SU-DHL-6 (cell line): ENCODE results near the gene NAV2.

Experiments
- H2AFZ ChIP-seq: fragments of 200-600 bp; sonication (generic); 2 replicates; pipeline ENCODE4 v1.6.1; 2014; ENCODE audit warnings: low read depth, mild to moderate bottlenecking, moderate library complexity, mixed read lengths, antibody characterized with exemption, low read length; ENCODE audit not compliant: severe bottlenecking
- H3F3A ChIP-seq: fragments of 200-600 bp; shearing (Covaris generic); 2 replicates; pipeline ENCODE4 v1.6.0; 2016; ENCODE audit warnings: antibody characterized with exemption, mild to moderate bottlenecking; ENCODE audit not compliant: insufficient read depth
- H3K27ac ChIP-seq: fragments of 200-600 bp; sonication (generic); 2 replicates; pipeline ENCODE4 v1.5.1; 2016; ENCODE audit warnings: low read depth, mild to moderate bottlenecking, low read length, moderate library complexity, mixed read lengths
- H3K27me3 ChIP-seq: fragments of 200-600 bp; sonication (generic), shearing (Covaris generic); 2 replicates; pipeline ENCODE4 v1.6.0; 2014; ENCODE audit warnings: mild to moderate bottlenecking, low read length
- H3K36me3 ChIP-seq: fragments of 200-600 bp; sonication (generic); 2 replicates; pipeline ENCODE4 v1.6.1; 2014; ENCODE audit warnings: mild to moderate bottlenecking, low read length, mixed read lengths
- H3K4me2 ChIP-seq: fragments of 300-600, 200-600 bp; shearing (Covaris generic), sonication (generic); 2 replicates; pipeline ENCODE4 v1.6.0; 2014; ENCODE audit warnings: low read length, low read depth, mild to moderate bottlenecking; ENCODE audit not compliant: poor library complexity, severe bottlenecking
- H3K4me3 ChIP-seq: fragments of 200-600 bp; sonication (generic); 2 replicates; pipeline ENCODE4 v1.5.1; 2014; ENCODE audit warnings: antibody characterized with exemption, low read length, mild to moderate bottlenecking, mixed read lengths; ENCODE audit not compliant: insufficient read depth, poor library complexity, severe bottlenecking
- H3K79me2 ChIP-seq: fragments of 200-600 bp; sonication (generic); 2 replicates; pipeline ENCODE4 v1.6.1; 2014; ENCODE audit warnings: mild to moderate bottlenecking, low read length, moderate library complexity; ENCODE audit not compliant: insufficient read depth
- H3K9ac ChIP-seq: fragments of 200-600 bp; sonication (generic); 2 replicates; pipeline ENCODE4 v1.7.0; 2014; ENCODE audit warnings: mild to moderate bottlenecking, low read length
- H3K9me2 ChIP-seq: fragments of 200-600 bp; sonication (generic); replicated peaks from 2 replicates; pipeline ENCODE4 v1.6.1; 2014; ENCODE audit warnings: low read length; ENCODE audit not compliant: insufficient read depth
- H3K9me3 ChIP-seq: fragments of 200-600 bp; sonication (generic); 2 replicates; pipeline ENCODE4 v1.6.1; 2014; ENCODE audit warnings: low read length, mixed read lengths; ENCODE audit not compliant: insufficient read depth
- H4K20me1 ChIP-seq: fragments of 200-600 bp; sonication (generic); 2 replicates; pipeline ENCODE4 v1.6.1; 2014; ENCODE audit warnings: low read depth, mild to moderate bottlenecking, antibody characterized with exemption, low read length, moderate library complexity, mixed read lengths
- CTCF ChIP-seq: fragments of 200-600 bp; sonication (generic); IDR thresholded peaks from one replicate; pipeline ENCODE4 v1.5.1; 2017; ENCODE audit warnings: antibody characterized with exemption, mild to moderate bottlenecking, low read length, moderate library complexity; ENCODE audit not compliant: insufficient read depth, poor library complexity, severe bottlenecking
- EZH2phosphoT487 ChIP-seq: fragments of 200-600 bp; sonication (generic), shearing (Covaris generic); conservative IDR thresholded peaks from 2 replicates; pipeline ENCODE4 v1.6.1; 2018; ENCODE audit warnings: mild to moderate bottlenecking, antibody characterized with exemption, low read length, moderate library complexity, mixed read lengths

NAV2 gene

GRCh38 chr11:19712281-19713195 lies at the start of gene NAV2:
Gene NAV2 (plus strand): TSS chr11:19712837. CDS start chr11:19713696, 859 bp downstream.
- no peaks in the 10 kb centered on the region for H3K79me2 ChIP-seq
- no peaks in the 10 kb centered on the region for H3K27me3 ChIP-seq
- TF ChIP-seq EZH2phosphoT487 (no peak), CTCF (no peak)
- H3K4me2 ChIP-seq = peak within 1 kb of the TSS; percentile 76
- H2AFZ ChIP-seq = peak within 1 kb of the TSS; percentile 93
- H3F3A ChIP-seq = no peaks in the 10 kb centered on the region
- no peaks in the 10 kb centered on the region for H3K9me2 ChIP-seq
- H3K9me3 ChIP-seq = no peaks in the 10 kb centered on the region
- peak within 1 kb of the TSS; percentile 71 for H3K9ac ChIP-seq
- peak within 1 kb of the TSS; percentile 27; the same call in 1 of the 2 replicates for H3K27ac ChIP-seq
- no peaks in the 10 kb centered on the region for H3K36me3 ChIP-seq
- no peaks in the 10 kb centered on the region for H4K20me1 ChIP-seq
- H3K4me3 ChIP-seq = peak within 1 kb of the TSS; percentile 74

- no peak overlapping the region for H2AFZ ChIP-seq
- no peak overlapping the region for H3K27ac ChIP-seq
- no peaks in the 10 kb centered on the region for H3F3A ChIP-seq
- TF ChIP-seq CTCF = no peak
- no peak for TF ChIP-seq EZH2phosphoT487
- no peaks in the 10 kb centered on the region for H3K27me3 ChIP-seq
- H3K9me2 ChIP-seq = no peaks in the 10 kb centered on the region
- no peak overlapping the region for H3K9ac ChIP-seq
- no peaks in the 10 kb centered on the region for H3K9me3 ChIP-seq
- H3K4me3 ChIP-seq = no peak overlapping the region
- no peaks in the 10 kb centered on the region for H3K36me3 ChIP-seq
- H3K4me2 ChIP-seq = no peak overlapping the region
- H4K20me1 ChIP-seq = no peaks in the 10 kb centered on the region
- H3K79me2 ChIP-seq = no peaks in the 10 kb centered on the region
These were observed 49.4 kb upstream of the NAV2 start for GRCh38 chr11:19663206-19663605.

GRCh38 chr11:19664886-19665548 lies 47.6 kb upstream of the NAV2 start:
- Histone ChIP-seq H3K4me3 (no peak overlapping the region), H3K27ac (no peak overlapping the region), H3F3A (no peaks in the 10 kb centered on the region), H3K4me2 (no peak overlapping the region), H3K9me2 (no peaks in the 10 kb centered on the region), H3K9me3 (no peaks in the 10 kb centered on the region), H3K79me2 (no peaks in the 10 kb centered on the region), H3K9ac (no peak overlapping the region), H4K20me1 (no peaks in the 10 kb centered on the region), H3K36me3 (no peaks in the 10 kb centered on the region), H2AFZ (no peak overlapping the region), H3K27me3 (no peaks in the 10 kb centered on the region)
- TF ChIP-seq EZH2phosphoT487 (no peak), CTCF (no peak)
